GM10847 (cell line): ENCODE measurements around the gene IGBP1.

Experiments used
- POLR2A ChIP-seq: IDR thresholded peaks from 2 replicates; pipeline ENCODE4 v1.6.1; 2011; ENCODE audit not compliant: insufficient read length; ENCODE audit errors: extremely low read depth

The IGBP1 gene

DNA sequence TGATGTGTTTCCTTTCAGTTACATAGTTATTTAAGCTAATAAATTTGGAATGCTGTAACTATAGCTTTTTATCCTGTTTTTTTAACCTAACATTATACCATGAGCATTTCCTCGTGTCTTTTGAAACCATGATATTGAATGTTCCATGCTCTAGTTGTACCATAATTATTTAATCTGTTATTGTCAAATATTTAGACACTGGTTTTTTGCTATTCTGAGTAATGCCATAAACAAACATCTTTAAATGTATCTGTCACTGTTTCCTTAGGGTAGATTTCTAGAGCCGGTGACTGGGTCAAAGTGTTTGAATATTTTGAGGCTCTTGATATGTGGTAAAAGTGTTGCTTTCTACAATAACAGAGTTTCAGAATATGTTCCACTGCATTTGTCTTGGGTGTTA is 5.4 kb downstream of the IGBP1 start:
- no peak for TF ChIP-seq POLR2A

- no peak for TF ChIP-seq POLR2A
These were observed 6.5 kb downstream of the IGBP1 start for GRCh38 chrX:70139736-70140135.

- TF ChIP-seq POLR2A: no peak
These were observed 8.1 kb downstream of the IGBP1 start for GRCh38 chrX:70141373-70141772.

GRCh38 chrX:70166601-70167590 is 33.6 kb downstream of the IGBP1 start:
- no peak for TF ChIP-seq POLR2A

DNA sequence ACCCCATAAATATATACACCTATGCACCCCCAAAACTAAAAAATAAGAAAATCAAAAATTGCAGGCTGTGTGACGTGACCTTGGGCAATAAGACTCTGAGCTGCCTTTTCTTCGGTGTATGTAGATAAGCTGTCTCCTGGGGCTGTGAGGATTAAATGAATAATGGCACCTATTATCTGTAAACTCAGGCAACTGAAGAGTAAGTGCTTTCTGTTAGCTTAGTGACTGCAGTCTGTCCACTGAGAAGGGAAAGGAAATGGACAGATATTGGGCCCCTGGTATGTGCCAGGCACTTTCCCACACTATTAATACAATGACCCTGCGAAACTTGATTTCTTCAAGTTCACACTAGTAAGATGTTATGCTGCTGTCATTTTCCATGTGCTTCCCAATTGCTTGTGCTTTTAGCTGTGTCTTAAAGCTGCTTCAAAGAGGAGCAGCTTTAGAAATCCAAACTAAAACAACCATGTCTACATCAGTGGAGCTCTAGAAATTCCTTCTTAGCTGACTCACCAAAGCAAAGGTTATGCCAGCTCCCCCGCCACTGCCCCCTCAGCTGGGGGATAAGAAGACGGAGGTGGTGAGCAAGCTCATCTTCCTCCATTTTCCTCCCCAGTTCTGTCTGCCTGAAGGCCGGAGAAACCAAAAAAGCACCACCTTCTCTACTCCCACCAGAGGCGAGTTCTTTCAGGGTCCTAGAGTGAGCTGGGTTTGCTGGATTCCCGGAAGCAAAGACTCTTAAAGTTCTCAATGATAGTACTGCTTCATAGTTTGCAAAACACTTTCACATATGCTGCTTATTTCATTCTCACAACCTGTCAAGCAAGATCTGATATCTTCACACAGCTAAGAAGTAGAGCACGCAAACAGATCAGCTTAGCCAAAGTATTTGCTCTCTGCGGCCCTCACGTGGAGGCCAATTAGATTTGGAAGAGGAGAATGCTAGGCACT is 35.3 kb downstream of the IGBP1 start:
- no peak for TF ChIP-seq POLR2A

GRCh38 chrX:70169281-70169680 is 36.0 kb downstream of the IGBP1 start:
- no peak for TF ChIP-seq POLR2A

GRCh38 chrX:70171624-70172023 is 38.4 kb downstream of the IGBP1 start:
- no peak for TF ChIP-seq POLR2A

GRCh38 chrX:70172221-70172620 is 39.0 kb downstream of the IGBP1 start:
- no peak for TF ChIP-seq POLR2A

DNA sequence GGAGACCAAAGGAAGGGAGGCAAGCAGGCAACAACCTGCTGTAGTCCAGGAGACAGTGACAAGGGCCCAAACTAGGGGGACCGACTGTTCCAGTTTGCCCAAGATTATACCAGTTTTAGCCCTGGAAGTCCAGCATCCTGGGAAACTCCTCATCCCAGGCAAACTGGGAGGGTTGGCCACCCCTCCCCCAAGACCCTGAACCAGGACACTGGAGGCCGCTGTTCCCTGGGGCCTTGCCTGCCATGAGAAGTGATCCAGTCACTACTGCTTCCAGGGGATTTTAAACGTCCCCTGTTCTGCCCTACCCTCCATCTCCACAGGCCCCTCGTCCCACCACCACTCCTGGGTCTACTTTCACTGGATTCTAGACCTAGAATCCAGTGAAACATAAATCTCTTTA is 39.7 kb downstream of the IGBP1 start:
- no peak for TF ChIP-seq POLR2A

GRCh38 chrX:70174754-70175153 is 41.5 kb downstream of the IGBP1 start:
- no peak for TF ChIP-seq POLR2A

GRCh38 chrX:70175338-70175737 is 42.1 kb downstream of the IGBP1 start:
- TF ChIP-seq POLR2A: no peak

GRCh38 chrX:70176938-70177533 is 43.8 kb downstream of the IGBP1 start, which contains the start of gene DGAT2L6:
DGAT2L6 (plus strand) TSS chrX:70177483; CDS start chrX:70177583, 100 bp downstream.
- no peak for TF ChIP-seq POLR2A

DNA sequence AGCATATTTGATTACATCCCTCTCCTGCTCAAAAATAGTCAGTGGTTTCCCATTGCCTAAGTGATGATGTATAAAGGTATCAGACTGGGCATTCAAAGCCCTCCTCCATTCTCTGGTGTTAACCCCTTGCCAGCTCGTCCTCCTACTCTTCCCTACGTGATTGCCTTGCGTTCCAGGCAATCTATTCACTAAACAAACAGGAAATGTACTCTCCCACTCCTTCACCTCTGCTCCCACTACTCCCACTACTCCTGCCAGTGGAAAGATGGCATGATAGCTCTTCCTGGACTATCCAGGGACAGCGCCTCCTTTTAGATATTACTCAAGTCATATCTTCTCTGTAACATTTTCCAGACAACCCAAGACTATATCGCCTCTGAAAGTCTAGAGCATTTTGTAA is 49.8 kb downstream of the IGBP1 start:
- TF ChIP-seq POLR2A: no peak

- no peak for TF ChIP-seq POLR2A
These were observed 57.0 kb downstream of the IGBP1 start for GRCh38 chrX:70190225-70190624.
